ENCODE measurements around the gene PRKG1. TPM values are rescaled to one million over a fixed set of nuclear protein-coding genes. Genes with fewer than 3 reads are reported as not detected.

Gene PRKG1
- total RNA-seq, 1 donor from 2014 or later: 50.2 TPM

- H3K4me3 ChIP-seq: no peak overlapping the region
- TF ChIP-seq CTCF (IDR thresholded peaks at IDR 0.05): no peak
- intact Hi-C loops (cut with DNase I): loop anchor here (5.0 kb wide), 1 partner anchor 62 kb away; no protein-coding TSS in a partner anchor
Measured at GRCh38 chr10:51364674-51365073, 290.4 kb downstream of the PRKG1 start.

GRCh38 chr10:51366044-51366443 lies 291.8 kb downstream of the PRKG1 start:
- DNase-seq (ENCODE audit: low spot score in 2 of 2): peak in 1 of 2 donors; percentile 68
- Histone ChIP-seq H3K27me3 (no peaks in the 10 kb centered on the region), H3K4me1 (peaks cover 3 to 13% of the 10 kb centered on the region in 2 donors), H3K4me3 (no peak overlapping the region), H3K36me3 (no peaks in the 10 kb centered on the region), H3K27ac (peak overlapping the region; percentile 58 to 73), H3K9me3 (no peaks in the 10 kb centered on the region)
- intact Hi-C loops (cut with DNase I): loop anchor here (5.0 kb wide), 1 partner anchor 64 kb away; no protein-coding TSS in a partner anchor
- TF ChIP-seq CTCF (IDR thresholded peaks at IDR 0.05): no peak

More at GRCh38 chr10:51364674-51365073, 290.4 kb downstream of the PRKG1 start:
- Histone ChIP-seq H3K4me1 (peaks cover 3 to 13% of the 10 kb centered on the region in 2 donors), H3K27me3 (no peaks in the 10 kb centered on the region), H3K27ac (peak overlapping the region; percentile 58 to 73), H3K36me3 (no peaks in the 10 kb centered on the region), H3K9me3 (no peaks in the 10 kb centered on the region)
- DNase-seq (ENCODE audit: low spot score in 2 of 2): no peak

GRCh38 chr10:51367127-51367526 lies 292.8 kb downstream of the PRKG1 start:
- no peaks in the 10 kb centered on the region for H3K27me3 ChIP-seq
- intact Hi-C loops (cut with DNase I): loop anchor here (5.0 kb wide), 1 partner anchor 65 kb away; no protein-coding TSS in a partner anchor
- TF ChIP-seq CTCF (IDR thresholded peaks at IDR 0.05): no peak
- DNase-seq (ENCODE audit: low spot score in 2 of 2): no peak
- no peaks in the 10 kb centered on the region for H3K36me3 ChIP-seq
- H3K4me1 ChIP-seq: peaks cover 3 to 20% of the 10 kb centered on the region in 2 donors
- H3K27ac ChIP-seq: peak overlapping the region; percentile 58 to 73
- H3K9me3 ChIP-seq: no peaks in the 10 kb centered on the region
- peak overlapping the region; percentile 28 to 50 for H3K4me3 ChIP-seq

GRCh38 chr10:51367694-51368093 lies 293.4 kb downstream of the PRKG1 start:
- Histone ChIP-seq H3K27me3 (no peaks in the 10 kb centered on the region), H3K4me3 (peak overlapping the region; percentile 28 to 50), H3K9me3 (no peaks in the 10 kb centered on the region), H3K36me3 (no peaks in the 10 kb centered on the region), H3K4me1 (peaks cover 3 to 20% of the 10 kb centered on the region in 2 donors), H3K27ac (peak overlapping the region; percentile 58 to 73)
- TF ChIP-seq CTCF (IDR thresholded peaks at IDR 0.05): no peak
- intact Hi-C loops (cut with DNase I): loop anchor here (5.0 kb wide), 1 partner anchor 65 kb away; no protein-coding TSS in a partner anchor
- DNase-seq (ENCODE audit: low spot score in 2 of 2): no peak

GRCh38 chr10:51368943-51369342 lies 294.7 kb downstream of the PRKG1 start:
- H3K4me3 ChIP-seq: no peak overlapping the region
- no peaks in the 10 kb centered on the region for H3K36me3 ChIP-seq
- H3K9me3 ChIP-seq: no peaks in the 10 kb centered on the region
- DNase-seq (ENCODE audit: low spot score in 2 of 2): no peak
- no peaks in the 10 kb centered on the region for H3K27me3 ChIP-seq
- TF ChIP-seq CTCF (IDR thresholded peaks at IDR 0.05): peak in 2 of 3 experiments; percentile 6 to 7
- peaks cover 3 to 20% of the 10 kb centered on the region in 2 donors for H3K4me1 ChIP-seq
- intact Hi-C loops (cut with DNase I): loop anchor here (5.0 kb wide), 1 partner anchor 67 kb away; no protein-coding TSS in a partner anchor
- peak overlapping the region; percentile 44 to 73 for H3K27ac ChIP-seq
